Stimulated activated CD4-positive, alpha-beta T cell treated with anti-CD3 and anti-CD28 coated beads, Interleukin-4, amount 100 ng/mL, for 24 hours (primary cell): ENCODE results near the gene INHBC.
"Not testable (repeated sequence)": the region's sequence is repeated elsewhere in the genome, so short reads cannot be mapped to it uniquely, and the experiment has no call there.

Experiments used
- DNase-seq: peaks from one replicate; pipeline ENCODE4 v3.0.0-alpha.2; 2020

INHBC gene

GRCh38 chr12:57434517-57435223 lies at the start of gene INHBC:
Gene INHBC (plus strand): TSS chr12:57434784. CDS start chr12:57434887, 103 bp downstream.
- DNase-seq = no peak

- no peak for DNase-seq
Observed at GRCh38 chr12:57385586-57385985, 49.0 kb upstream of the INHBC start.

DNA sequence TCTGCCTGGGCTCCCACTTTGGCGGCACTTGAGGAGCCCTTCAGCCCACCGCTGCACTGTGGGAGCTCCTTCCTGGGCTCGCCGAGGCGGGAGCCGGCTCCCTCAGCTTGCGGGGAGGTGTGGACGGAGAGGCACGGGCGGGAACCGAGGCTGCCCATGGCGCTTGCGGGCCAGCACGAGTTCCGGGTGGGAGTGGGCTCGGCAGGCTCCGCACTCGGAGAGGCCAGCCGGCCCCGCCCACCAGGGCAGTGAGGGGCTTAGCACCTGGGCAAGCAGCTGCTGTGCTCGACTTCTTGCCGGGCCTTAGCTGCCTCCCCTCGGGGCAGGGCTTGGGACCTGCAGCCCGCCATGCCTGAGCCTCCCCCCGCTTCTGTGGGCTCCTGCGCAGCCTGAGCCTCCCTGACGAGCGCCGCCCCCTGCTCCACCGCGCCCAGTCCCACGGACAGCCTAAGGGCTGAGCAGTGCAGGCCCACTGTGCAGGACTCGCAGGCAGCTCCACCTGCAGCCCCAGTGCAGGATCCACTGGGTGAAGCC lies 48.3 kb upstream of the INHBC start:
- DNase-seq = no peak

GRCh38 chr12:57388425-57388824 lies 46.2 kb upstream of the INHBC start:
- DNase-seq = no peak

DNA sequence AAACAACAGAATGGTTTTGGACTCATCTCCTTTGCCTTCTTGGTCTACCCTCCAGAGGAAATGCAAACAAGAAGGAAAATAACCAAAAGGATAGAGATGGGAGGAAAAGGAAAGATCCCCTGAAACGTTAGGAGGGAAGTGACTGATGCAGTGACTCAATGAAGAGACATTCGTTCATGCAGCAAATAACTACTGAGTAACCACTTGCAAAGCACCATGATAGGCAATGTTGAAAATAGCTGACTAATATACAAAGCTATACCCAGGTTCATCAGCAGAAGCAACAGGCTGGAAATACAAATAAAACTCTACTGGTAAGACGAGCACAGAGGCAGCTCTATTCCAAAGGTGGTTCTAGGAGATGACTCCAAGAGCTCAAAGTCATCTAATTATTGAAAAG lies 45.6 kb upstream of the INHBC start:
- DNase-seq = no peak

GRCh38 chr12:57390174-57390573 lies 44.4 kb upstream of the INHBC start:
- no peak for DNase-seq

GRCh38 chr12:57395121-57395520 lies 39.5 kb upstream of the INHBC start:
- DNase-seq = no peak

- DNase-seq = no peak
Observed at GRCh38 chr12:57397441-57397840, 37.1 kb upstream of the INHBC start.

DNA sequence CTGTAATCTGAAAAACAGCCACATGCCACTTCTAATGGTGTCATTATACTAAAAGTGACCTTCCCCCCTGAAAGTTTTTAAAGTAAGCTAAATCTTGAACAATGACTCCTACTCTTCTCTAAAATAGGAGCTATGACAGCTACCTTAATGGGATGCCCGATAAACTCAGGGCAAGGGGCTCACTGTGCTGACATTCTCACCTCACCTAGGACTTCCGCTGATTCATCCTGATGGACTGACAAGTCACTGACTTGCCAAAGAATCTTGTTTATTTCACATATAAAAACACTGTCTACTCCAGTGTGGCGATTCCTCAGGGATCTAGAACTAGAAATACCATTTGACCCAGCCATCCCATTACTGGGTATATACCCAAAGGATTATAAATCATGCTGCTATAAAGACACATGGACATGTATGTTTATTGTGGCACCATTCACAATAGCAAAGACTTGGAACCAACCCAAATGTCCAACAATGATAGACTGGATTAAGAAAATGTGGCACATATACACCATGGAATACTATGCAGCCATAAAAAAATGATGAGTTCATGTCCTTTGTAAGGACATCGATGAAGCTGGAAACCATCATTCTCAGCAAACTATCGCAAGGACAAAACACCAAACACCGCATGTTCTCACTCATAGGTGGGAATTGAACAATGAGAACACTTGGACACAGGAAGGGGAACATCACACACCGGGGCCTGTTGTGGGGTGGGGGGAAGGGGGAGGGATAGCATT lies 34.7 kb upstream of the INHBC start:
- DNase-seq = not testable (repeated sequence)

DNA sequence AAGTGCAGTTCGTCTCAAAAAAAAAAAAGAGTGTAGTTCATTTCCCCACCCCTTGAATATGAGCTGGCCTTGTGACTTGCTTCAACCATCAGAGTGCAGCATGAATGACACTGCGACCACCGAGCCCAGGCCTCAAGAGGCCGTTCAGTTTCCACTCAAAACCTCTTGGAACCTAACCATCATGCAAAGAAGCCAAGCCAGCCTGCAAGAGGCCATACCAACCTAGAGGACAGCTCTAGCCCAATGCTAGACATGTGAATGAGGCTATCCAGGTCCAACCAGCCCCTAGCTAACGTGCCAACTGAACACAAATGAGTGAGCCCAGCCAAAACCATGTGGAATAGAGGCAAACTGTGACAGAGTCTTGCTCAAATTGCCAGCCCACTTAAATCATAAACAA lies 33.4 kb upstream of the INHBC start:
- DNase-seq = no peak

DNA sequence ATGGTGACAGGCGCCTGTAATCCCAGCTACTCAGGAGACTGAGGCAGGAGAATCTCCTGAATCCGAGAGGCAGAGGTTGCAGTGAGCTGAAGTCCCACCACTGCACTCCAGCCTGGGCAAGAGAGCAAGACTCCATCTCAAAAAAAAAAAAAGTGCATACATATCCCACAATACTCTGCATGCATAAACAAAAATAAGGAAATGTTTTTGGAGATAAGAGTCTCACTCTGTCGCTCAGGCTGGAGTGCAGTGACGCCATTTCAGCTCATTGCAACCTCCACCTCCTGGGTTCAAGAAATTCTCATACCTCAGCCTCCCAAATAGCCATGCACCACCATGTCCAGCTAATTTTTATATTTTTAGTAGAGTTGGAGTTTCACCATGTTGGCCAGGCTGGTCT lies 32.4 kb upstream of the INHBC start:
- DNase-seq = not testable (repeated sequence)

GRCh38 chr12:57404966-57405640 lies 29.5 kb upstream of the INHBC start:
- peak; percentile 33 for DNase-seq

DNA sequence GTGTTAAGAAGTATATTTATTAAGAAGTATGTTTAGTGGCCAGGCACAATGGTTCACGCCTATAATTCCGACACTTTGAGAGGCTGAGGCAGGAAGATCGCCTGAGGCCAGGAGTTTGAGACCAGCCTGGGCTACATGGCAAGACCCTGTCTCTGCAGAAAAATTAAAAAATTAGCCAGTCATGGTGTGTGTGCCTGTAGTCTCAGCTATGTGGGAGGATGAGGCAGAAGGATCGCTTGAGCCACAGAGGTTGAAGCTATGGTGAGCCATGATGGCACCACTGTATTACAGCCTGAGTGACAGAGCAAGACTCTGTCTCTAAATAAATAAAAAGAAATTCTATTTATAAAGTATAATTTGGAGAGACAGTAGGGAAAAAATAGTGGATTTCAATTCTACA lies 24.1 kb upstream of the INHBC start:
- no peak for DNase-seq

GRCh38 chr12:57414160-57414559 lies 20.4 kb upstream of the INHBC start:
- not testable (repeated sequence) for DNase-seq

- no peak for DNase-seq
Observed at GRCh38 chr12:57415088-57415487, 19.5 kb upstream of the INHBC start.

DNA sequence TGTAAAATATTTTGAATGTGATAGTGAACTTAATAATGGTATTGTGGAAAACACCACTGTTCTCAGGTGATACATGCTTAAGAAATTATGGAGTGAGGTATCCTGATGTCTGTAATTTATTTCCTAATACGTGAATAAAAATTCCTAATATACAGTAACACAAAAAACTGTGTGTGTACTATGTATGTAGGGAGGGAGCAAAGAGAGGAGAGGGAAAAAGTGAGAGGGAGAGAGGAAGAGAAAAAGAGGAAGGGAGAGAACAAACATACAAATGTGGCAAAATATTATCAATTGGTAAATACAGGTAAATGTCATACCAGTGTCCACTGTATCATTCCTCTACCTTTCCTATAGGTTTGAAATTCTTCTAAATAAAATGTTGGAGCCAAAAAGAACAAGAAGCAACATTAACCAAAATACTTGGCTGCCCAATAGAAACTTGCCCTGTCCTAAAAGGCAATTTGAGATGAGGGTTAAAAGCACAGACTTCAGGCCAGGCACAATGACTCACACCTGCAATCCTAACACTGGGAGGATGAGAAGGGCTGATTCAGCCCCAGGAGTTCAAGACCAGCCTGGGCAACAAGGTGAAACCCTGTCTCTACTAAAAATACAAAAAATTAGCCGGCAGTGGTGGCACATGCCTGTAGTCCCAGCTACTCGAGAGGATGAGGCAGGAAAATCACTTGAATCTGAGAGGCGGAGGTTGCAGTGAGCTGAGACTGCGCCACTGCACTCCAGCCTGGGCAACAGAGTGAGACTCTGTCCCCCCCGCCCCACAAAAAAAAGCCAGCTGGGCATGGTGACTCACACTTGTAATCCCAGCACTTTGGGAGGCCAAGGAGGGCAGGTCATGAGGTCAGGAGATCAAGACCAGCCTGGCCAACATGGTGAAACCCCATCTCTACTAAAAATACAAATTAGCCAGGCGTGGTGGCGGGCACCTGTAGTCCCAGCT lies 18.3 kb upstream of the INHBC start:
- DNase-seq = no peak

- no peak for DNase-seq
Observed at GRCh38 chr12:57418255-57418654, 16.3 kb upstream of the INHBC start.

GRCh38 chr12:57419495-57419894 lies 15.1 kb upstream of the INHBC start:
- DNase-seq = no peak

DNA sequence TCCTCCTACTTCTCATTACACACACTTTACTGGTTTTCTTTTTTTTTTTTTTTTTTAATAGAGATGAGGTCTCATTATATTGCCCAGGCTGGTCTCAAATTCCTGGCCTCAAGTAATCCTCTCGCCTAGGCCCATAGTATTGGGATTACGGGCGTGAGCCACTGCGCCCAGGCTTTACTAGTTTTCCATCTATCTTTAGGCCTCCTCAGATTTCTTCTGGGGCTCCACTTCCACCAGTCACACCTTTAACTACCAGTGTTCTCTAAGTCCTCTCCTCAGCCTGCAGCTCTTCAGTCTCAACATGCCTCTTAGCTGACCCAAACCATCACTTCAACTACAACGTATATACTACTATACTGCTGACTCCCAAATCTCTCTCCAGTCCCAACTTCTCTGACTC lies 14.1 kb upstream of the INHBC start:
- DNase-seq = no peak

GRCh38 chr12:57426948-57427347 lies 7.6 kb upstream of the INHBC start:
- not testable (repeated sequence) for DNase-seq

DNA sequence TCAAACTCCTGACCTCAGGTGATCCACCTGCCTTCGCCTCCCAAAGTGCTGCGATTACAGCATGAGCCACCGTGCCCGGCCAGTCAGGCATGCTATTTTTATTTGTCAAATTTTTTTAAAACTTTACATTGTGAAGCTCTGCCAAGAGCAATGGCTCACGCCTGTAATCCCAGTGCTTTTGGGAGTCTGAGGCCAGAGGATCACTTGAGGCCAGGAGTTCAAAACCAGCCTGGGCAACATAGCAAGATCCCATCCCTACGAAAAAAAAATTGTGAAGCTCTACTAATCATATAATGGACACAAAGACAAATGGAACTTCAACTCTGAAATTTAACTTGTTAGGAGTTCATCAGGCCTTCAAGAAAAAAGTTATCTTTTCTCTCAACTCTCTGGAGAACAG lies 5.6 kb upstream of the INHBC start:
- DNase-seq = no peak

GRCh38 chr12:57429473-57430111 lies 5.0 kb upstream of the INHBC start:
- DNase-seq = no peak
